Left lung (tissue), 10 donors: ENCODE measurements around the gene ESYT3. TPM values are rescaled to one million over a fixed set of nuclear protein-coding genes. Genes with fewer than 3 reads are reported as not detected.
A peak's percentile ranks its signal among the peaks of the same experiment; 100 is the strongest.

Experiments used
- ATAC-seq: fragments of 200-7000 bp; cut with Tn5 transposase; one replicate; pipeline ENCODE4 v1.9.1; 2020; ENCODE audit warnings: moderate library complexity
- DNase-seq, 4 donors: peaks; one replicate each; pipeline ENCODE4 v3.0.0-alpha.2; 2013 to 2020
- H3K27ac ChIP-seq, 2 donors: fragments of 200-600 bp; sonication (generic) in 1 of 2; one replicate each; pipeline versions ENCODE4 v1.5.0 to v1.8.0; 2020 to 2021
- H3K27me3 ChIP-seq, 2 donors: fragments of 200-600 bp; sonication (generic) in 1 of 2; one replicate each; pipeline versions ENCODE4 v1.5.0 to v1.8.0; 2020 to 2021
- H3K36me3 ChIP-seq, 2 donors: fragments of 200-600 bp; sonication (generic) in 1 of 2; one replicate each; pipeline versions ENCODE4 v1.5.0 to v1.8.0; 2020 to 2021
- H3K4me1 ChIP-seq, 2 donors: fragments of 200-600 bp; one replicate each; pipeline ENCODE4 v1.8.0; 2021
- H3K4me3 ChIP-seq, 2 donors: fragments of 200-600 bp; sonication (generic) in 1 of 2; one replicate each; pipeline versions ENCODE4 v1.5.0 to v1.8.0; 2020 to 2021; ENCODE audit warnings: mild to moderate bottlenecking in 1 of 2
- H3K9me3 ChIP-seq, 2 donors: fragments of 200-600 bp; sonication (generic) in 1 of 2; one replicate each; pipeline versions ENCODE4 v1.5.0 to v1.8.0; 2020 to 2021
- CTCF ChIP-seq, 2 donors: fragments of 200-600 bp; sonication (generic) in 1 of 2; IDR thresholded peaks; one replicate each; pipeline versions ENCODE4 v1.5.0 to v1.8.0; 2021; ENCODE audit warnings: antibody characterized with exemption in 2 of 2
- intact Hi-C, 2 donors: fragments of 100-400 bp; cut with DNase I; formaldehyde crosslinking; loops; one replicate each; pipeline versions ENCODE4 v1.11.2 to v1.14.2; 2022
- polyA plus RNA-seq, 6 donors: library from polyadenylated mRNA; unstranded; fragments of 120-200 nt; gene quantifications; one replicate each; pipeline ENCODE4 v1.2.1, GENCODE V29; 2013; ENCODE audit not compliant: insufficient read length in 6 of 6
- total RNA-seq, 2 donors: library from RNA; stranded (reverse); fragmentation: NEBNext Ultra II Directional; extraction: Animal tissue kit (Norgen Biotek cat#: 25700); gene quantifications; one replicate each; pipeline ENCODE4 v1.2.1, GENCODE V29; 2021
- donor health status: DM: no; HTN: yes; CAD: no.
- donor health status: DM: no; HTN: no; CAD: no.

The ESYT3 gene
- total and polyA plus RNA-seq, 8 donors: 18.7 to 44.4 (median 37.4) TPM

DNA sequence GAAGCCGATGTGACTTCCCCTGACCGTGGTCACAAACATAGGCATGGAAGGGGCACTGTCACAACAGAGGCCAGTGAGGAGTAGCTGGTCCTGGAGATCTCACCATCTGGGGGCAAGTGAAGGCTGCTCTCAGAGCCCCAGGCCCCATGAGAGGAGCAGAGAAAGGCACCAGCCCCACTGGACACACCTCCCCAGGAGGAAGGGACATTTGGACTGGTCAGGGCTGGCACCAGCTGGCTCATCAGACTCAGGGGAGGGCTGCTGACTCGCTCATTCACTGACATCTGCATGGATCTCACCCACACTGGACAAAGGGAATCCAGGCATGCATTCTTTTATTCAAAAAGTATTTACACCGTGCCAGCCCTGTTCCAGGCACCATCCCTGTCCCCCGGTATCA, 26.8 kb downstream of the ESYT3 start:
- no peak for TF ChIP-seq CTCF (IDR thresholded peaks at IDR 0.05)
- H3K27me3 ChIP-seq: no peaks in the 10 kb centered on the region
- intact Hi-C loops: no loop called here
- H3K36me3 ChIP-seq: peaks cover 0 to 4% of the 10 kb centered on the region in 2 donors
- no peaks in the 10 kb centered on the region for H3K9me3 ChIP-seq
- H3K4me1 ChIP-seq: no peaks in the 10 kb centered on the region
- ATAC-seq (peak; percentile 10), DNase-seq (no peak)
- no peak overlapping the region for H3K4me3 ChIP-seq
- no peak overlapping the region for H3K27ac ChIP-seq

DNA sequence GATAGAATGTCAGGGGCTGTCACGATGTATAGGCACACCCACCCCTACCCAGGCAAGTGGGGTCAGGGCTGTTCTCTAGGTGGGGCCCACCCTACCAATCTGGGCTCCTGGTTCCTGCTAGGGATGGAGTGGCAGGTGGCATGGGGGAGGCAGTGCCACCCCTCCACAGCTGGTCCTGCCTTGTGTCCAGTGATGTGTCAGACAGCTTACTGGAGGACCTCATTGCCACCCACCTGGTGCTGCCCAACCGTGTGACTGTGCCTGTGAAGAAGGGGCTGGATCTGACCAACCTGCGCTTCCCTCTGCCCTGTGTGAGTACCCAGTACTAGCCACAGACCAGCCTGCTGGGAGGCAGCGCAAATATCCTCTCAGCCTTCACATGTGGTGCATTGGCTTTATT, 27.5 kb downstream of the ESYT3 start:
- ATAC-seq: no peak
- no peak overlapping the region for H3K4me3 ChIP-seq
- no peaks in the 10 kb centered on the region for H3K9me3 ChIP-seq
- TF ChIP-seq CTCF (IDR thresholded peaks at IDR 0.05): no peak
- H3K36me3 ChIP-seq: peaks cover 0 to 4% of the 10 kb centered on the region in 2 donors
- H3K27me3 ChIP-seq: no peaks in the 10 kb centered on the region
- DNase-seq: no peak
- intact Hi-C loops: no loop called here
- H3K27ac ChIP-seq: no peak overlapping the region
- H3K4me1 ChIP-seq: no peaks in the 10 kb centered on the region

DNA sequence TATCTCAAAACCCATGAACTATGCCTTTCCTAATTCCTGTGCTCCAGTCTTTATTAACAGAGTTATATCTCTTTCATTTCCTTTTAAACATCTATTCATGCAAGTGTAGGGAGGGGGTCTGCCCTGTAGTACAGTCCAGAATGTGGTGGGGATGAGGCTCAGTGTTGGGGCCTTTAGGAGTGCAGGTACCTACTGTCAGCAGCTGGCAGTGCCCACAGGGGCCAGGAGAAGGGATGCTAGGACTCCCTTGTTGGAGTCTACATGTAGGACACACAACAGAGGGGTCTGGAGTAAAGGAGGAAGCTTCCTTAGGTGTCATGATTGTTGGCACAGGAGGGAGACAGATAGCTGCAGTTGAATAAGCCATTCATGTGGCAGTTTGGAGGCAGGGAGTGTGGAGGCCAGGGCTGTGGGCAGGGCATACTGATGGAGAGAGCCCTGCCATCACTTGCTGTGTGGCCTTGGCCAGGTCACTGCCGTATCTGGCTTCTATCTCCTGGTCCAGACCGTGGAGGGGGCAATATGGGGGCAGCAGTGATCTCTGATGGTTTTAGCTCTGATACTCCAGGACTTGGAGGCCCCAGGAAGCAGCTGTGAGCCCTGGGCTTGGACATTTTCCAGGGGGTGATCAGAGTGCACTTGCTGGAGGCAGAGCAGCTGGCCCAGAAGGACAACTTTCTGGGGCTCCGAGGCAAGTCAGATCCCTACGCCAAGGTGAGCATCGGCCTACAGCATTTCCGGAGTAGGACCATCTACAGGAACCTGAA, 29.5 kb downstream of the ESYT3 start:
- intact Hi-C loops: no loop called here
- H3K27ac ChIP-seq: no peak overlapping the region

GRCh38 chr3:138464491-138464860, 30.1 kb downstream of the ESYT3 start:
- Histone ChIP-seq H3K27ac (no peak overlapping the region), H3K4me1 (no peaks in the 10 kb centered on the region), H3K4me3 (no peak overlapping the region)

More for the DNA sequence above, 29.5 kb downstream of the ESYT3 start:
- Histone ChIP-seq H3K4me1 (no peaks in the 10 kb centered on the region), H3K36me3 (peaks cover 0 to 4% of the 10 kb centered on the region in 2 donors), H3K27me3 (no peaks in the 10 kb centered on the region), H3K4me3 (no peak overlapping the region), H3K9me3 (no peaks in the 10 kb centered on the region)
- ATAC-seq (no peak), DNase-seq (no peak)
- no peak for TF ChIP-seq CTCF (IDR thresholded peaks at IDR 0.05)

DNA sequence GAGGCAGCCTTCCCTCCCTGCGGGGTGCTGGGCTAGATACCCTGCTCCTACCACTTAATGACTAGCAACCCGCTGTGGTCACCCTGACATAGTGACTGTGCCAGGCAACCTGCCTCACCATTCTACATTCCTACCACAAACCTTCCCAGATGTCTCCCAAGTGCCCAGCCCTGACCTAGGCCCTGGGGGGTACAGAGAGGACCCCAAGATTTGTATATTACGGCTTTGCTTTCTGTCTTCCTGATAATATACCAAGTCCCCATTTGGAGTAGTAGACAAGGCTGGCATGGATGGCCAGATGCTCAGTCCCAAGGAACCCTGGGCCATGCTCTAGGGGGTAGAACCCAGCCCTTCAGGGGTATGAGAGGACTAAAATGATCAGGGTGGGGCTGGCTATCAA, 31.0 kb downstream of the ESYT3 start:
- Histone ChIP-seq H3K9me3 (no peaks in the 10 kb centered on the region), H3K27ac (no peak overlapping the region), H3K4me3 (no peak overlapping the region), H3K27me3 (no peaks in the 10 kb centered on the region), H3K4me1 (no peaks in the 10 kb centered on the region), H3K36me3 (no peaks in the 10 kb centered on the region)
- TF ChIP-seq CTCF (IDR thresholded peaks at IDR 0.05): no peak
- DNase-seq (no peak), ATAC-seq (no peak)
- intact Hi-C loops: no loop called here

More at GRCh38 chr3:138464491-138464860, 30.1 kb downstream of the ESYT3 start:
- no peak for TF ChIP-seq CTCF (IDR thresholded peaks at IDR 0.05)
- ATAC-seq: no peak
- Histone ChIP-seq H3K36me3 (peaks cover 0 to 3% of the 10 kb centered on the region in 2 donors), H3K9me3 (no peaks in the 10 kb centered on the region), H3K27me3 (no peaks in the 10 kb centered on the region)
- intact Hi-C loops: no loop called here
- no peak for DNase-seq
